Stimulated activated CD4-positive, alpha-beta T cell treated with anti-CD3 and anti-CD28 coated beads, TNF-alpha, amount 100 ng/mL, for 1 hour (primary cell): Measurements from ENCODE around the gene AVPI1.
"Not testable (repeated sequence)": the region's sequence is repeated elsewhere in the genome, so short reads cannot be mapped to it uniquely, and the experiment has no call there.

ENCODE experiments used
- DNase-seq, 3 donors: peaks; one replicate each; pipeline ENCODE4 v3.0.0-alpha.2; 2020; ENCODE audit warnings: low read depth in 3 of 3, low spot score in 1 of 3

Gene AVPI1

DNA sequence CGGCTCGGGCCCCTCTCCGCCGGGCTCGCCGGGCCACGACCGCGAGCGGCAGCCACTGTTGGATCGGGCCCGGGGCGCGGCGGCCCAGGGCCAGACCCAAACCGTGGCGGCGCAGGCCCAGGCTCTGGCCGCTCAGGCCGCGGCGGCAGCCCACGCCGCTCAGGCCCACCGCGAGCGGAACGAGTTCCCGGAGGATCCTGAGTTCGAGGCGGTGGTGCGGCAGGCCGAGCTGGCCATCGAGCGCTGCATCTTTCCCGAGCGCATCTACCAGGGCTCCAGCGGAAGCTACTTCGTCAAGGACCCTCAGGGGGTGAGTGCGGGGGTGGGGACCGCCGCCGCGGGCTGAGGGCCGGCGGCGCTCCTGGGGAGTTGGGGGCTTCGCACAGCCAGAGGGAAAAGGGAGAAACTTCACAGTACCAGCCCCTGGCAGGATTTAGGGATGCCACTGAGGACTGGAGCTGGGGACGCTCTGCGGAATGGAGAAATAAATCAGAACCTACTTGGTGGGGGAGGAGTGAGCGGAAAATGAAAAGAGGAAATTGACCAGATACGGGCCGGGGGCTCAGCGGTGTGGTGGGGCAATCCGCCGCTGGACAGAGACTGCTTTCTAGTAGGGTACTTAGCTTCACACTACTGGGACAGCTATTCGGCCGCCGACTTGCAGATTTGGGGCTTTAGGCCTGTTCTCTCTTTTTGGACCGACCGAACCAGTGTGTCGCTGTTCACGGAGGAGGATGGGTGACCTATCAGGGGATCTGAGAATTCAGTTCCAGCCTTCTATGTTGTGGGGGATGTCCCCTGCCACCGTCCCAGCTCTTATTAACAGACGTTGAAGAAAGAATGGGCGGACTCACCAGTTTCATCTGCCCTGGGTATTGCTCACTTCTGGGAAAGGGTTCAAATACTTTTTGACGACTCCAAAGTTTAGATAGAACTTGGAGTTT lies 45.9 kb downstream of the AVPI1 start:
- DNase-seq = no peak

DNA sequence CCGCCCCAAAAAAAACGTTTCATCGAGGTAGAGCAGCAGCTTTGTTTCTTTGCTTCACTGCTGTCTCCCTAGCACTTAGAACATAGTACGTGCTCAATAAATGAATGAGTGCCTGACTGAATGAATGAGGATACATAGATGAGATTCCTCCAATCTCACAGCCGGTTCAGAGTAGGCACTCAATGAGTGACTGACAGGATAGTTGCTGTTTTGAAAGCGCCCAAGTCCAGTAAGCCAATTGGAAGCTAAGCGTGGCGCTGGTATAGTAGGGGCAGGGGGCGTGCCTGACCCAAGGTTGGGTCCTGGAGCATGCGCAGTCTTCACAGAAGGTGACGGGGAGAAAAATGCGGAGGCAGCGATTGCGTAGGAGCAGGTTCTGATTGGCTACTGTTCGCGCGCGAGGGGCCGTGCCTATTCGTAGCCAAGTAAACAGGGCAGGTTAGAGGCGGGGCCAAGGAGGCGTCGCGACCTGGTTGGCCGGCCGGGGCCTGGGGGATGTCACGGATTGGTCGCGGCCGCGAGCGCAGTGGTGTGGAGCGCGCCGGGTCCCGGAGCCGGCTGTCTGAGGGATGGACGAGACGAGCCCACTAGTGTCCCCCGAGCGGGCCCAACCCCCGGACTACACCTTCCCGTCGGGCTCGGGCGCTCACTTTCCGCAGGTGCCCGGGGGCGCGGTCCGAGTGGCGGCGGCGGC lies 46.7 kb downstream of the AVPI1 start, which contains the start of gene PI4K2A:
PI4K2A (plus strand) TSS at position 498 of the 694 bp plus-strand sequence; CDS start at position 570, 72 bp downstream.
- DNase-seq = peak; percentile 94 to 98 (median 96)

DNA sequence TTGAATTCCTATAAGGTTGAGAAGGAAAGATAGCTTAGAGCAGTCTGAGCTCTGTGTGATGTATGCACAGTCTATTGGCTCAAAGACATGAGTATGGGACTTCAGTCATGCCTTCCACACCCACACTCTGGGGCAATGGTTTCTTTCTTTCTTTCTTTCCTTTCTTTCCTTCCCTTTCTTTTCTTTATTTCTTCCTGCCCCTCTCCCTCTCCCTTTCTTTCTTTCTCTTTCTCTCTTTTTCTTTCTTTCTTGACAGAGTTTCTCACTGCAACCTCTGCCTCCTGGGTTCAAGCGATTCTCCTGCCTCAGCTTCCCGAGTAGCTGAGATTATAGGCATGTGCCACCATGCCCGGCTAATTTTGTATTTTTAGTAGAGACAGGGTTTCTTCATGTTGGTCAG lies 48.0 kb downstream of the AVPI1 start:
- not testable (repeated sequence) for DNase-seq

DNA sequence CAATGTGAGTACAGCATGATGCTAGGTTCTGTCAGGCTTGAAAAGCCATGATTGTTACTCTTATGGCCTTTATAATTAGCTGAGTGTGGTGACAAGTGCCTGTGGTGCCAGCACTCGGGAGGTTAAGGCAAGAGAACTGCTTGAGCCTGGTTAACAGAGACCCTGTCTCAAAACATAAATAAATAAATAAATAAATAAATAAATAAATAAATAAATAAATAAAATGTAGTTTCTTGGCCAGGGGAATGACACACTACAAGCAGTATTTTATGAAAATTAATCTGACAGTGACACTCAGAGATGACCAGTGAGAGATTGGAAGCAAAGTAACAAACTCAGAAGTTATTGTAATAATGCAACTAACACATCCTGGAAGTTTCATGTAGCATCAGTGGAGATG lies 51.5 kb downstream of the AVPI1 start:
- DNase-seq = no peak

DNA sequence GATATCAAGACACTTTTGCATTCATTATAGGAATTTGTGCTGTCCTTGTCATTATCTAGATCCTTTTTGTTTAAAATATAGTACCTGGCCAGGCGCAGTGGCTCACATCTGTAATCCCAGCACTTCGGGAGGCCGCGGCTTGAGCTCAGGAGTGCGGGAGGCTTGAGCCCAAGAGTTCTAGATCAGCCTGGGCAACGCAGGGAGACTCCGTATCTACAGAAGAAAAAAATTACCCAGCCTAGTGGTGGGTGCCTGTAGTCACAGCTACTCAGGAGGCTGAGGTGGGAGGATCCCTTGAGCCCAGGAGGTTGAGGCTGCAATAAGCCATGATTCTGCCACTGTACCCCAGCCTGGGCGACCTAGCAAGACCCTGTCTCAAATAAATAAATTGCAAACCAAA lies 53.1 kb downstream of the AVPI1 start:
- DNase-seq = no peak

DNA sequence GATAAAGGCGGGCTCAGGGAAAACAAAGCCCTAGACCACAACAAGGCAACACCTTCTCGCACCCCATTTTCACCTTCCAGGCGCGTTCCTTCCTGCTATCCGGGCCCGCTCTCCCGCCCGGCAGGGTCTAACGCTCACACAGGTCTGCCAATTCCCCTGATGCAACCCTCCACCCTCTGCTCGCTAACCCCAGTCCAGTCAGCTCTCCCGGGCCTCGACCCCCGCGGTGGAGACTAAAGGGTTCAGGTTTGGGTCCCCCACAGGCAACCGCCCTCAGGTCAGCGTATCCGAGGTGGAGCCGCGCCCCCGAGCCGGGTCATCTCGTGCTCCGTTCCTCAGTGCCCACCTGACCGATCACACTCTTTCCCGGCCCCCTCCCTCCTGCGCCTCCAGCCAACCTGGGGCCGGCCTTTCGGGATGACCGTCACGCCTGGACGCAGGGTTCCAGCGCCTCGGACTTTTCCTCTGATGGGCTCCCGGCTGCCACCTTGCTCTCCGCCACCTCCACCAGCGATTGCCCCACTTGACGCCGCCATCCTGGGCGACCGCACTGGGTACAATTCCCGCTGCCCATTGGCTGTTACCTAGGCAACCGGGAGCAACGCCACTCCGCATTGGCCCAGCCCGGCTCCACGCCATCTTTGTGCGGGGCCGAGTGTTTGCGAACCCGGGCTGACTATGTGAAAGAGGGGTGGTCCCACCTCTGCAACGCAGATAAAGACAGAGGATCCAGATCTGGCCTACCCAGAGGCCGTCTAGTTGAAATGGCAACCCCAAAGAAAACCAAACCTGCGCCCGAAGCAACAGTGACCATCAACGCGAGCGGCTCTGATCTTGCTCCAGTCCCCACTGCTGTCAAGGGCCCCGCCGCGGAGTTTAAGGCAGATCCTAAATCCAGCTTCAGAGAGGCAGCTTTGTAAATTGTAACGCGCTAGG lies 53.8 kb downstream of the AVPI1 start, which contains the start of gene MORN4:
MORN4 (minus strand) TSS at position 552 of the 936 bp plus-strand sequence. CDS start 13,847 bp downstream, outside the sequence.
- peak; percentile 79 to 82 (median 81) for DNase-seq

DNA sequence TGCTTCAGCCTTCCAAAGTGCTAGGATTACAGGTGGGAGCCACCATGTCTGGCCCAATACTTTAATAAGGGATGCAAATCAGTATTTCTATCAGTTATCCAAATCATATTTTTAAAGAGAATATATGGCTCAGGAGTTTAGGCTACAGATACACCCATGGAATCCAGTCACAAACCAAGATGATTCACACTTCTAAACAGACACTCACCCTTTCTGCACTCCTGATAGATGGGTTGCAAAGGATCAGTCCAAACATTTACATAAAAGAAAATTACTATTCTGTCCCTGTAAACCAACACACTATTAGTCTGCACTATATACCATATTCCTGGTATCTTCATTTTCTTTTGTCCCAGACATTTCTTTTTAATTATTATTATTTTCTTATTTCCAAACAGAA lies 55.9 kb downstream of the AVPI1 start:
- no peak for DNase-seq

DNA sequence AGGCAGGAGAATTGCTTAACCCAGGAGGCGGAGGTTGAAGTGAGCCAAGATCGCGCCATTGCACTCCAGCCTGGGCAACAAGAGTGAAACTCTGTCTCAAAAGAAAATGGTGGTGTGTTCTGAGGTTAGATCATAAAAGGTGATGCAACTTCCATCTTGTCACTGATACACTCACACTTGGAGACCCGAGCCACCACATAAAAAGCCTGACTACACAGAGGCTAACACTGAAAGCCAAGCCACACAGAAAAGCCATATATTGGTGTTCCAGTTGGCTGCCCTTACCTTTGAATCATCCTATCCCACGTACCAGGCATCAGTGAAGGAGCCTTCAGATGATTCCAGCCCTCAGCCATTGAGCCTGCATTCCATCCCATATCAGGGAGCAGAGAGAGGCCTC lies 57.8 kb downstream of the AVPI1 start:
- DNase-seq = no peak

DNA sequence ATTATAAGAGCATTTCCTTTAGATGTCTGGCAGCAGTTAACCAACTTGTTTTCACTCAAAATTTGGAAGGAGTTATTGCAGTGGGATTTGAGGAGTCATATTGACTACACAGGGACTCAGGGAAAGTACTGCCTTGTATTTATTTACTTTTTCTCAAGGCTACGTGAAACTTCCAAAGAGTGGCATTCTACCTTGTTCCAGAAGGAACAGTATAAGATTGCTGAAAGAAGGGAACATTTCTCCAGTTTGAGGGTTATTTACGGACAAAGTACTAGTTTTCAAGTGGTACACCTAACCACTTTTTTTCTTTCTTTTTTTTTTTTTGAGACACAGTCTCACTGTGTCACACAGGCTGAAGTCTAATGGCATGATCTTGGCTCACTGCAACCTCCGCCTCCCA lies 58.8 kb downstream of the AVPI1 start:
- no peak for DNase-seq

DNA sequence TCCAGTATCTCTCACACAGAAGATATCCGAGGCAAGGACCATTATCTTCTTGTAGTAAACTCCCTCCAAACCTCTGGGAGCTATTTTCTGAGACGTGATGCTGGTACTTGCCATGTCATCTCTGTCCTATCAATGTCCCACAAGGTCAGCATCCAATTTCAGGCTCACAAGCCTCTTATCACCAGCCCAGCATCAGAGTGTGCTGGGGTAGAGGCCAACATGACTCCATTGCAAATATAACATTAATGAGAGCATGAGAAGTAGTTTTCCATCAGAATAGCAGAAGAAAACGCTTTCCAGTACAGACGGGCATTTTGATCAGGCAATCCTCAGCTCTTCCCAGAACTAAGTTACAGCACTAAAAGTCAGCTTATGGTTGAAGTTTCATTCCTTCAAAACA lies 59.3 kb downstream of the AVPI1 start:
- no peak for DNase-seq
